GM21526 (cell line): ENCODE data around the gene FITM2.
"Not testable (repeated sequence)": the region's sequence is repeated elsewhere in the genome, so short reads cannot be mapped to it uniquely, and the experiment has no call there.

Experiments
- ATAC-seq: cut with Tn5 transposase; IDR thresholded peaks from one replicate; pipeline ENCODE4 v1.9.1; 2021; ENCODE audit warnings: moderate library complexity; ENCODE audit not compliant: unreplicated experiment, low FRiP score

FITM2 gene, protein sequence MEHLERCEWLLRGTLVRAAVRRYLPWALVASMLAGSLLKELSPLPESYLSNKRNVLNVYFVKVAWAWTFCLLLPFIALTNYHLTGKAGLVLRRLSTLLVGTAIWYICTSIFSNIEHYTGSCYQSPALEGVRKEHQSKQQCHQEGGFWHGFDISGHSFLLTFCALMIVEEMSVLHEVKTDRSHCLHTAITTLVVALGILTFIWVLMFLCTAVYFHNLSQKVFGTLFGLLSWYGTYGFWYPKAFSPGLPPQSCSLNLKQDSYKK

DNA sequence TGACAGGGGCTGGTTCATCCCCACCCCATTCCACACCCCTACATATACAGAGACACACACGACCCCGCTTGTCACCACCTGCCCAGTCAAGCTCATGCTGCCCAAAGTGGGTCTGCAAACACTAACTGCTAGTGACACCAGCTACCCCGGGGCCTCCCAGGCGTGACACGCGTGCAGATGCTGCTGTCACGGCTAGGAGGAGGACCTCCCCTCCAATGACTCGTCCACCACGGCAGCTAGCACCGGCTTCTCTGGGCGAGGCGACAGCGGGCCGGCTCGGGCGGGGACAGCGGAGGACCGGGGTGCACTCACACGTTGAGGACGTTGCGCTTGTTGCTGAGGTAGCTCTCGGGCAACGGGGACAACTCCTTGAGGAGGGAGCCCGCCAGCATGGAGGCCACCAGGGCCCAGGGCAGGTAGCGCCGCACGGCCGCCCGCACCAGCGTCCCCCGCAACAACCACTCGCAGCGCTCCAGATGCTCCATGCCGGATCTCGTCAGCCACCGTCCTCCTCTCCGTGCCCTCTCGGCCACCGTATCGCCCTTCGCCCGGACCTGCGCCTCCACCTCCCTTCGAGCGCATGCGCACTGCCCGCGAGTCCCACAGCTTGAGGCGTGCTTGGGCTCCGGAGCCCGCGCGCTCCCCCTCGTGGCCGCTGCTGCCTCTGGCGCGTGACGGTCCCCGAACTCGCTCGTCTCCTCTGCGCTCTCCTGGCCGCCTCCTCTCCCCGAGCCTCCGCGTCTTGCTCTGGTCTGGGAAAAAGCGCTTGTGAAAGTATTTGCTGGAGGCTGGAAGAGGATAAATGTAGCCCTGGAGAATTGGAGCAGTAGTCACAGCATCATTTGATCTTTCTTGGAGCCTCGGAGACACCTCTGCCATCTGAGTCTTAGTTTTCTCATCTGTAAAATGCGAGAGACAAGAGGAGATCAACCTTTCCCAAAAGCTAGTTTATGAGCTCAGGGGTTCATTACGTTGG, at the start of gene FITM2:
Gene FITM2 (minus strand): TSS at position 539 of the 976 bp plus-strand sequence. CDS start 54 bp downstream, at position 485.
- peak; percentile 75 for ATAC-seq

DNA sequence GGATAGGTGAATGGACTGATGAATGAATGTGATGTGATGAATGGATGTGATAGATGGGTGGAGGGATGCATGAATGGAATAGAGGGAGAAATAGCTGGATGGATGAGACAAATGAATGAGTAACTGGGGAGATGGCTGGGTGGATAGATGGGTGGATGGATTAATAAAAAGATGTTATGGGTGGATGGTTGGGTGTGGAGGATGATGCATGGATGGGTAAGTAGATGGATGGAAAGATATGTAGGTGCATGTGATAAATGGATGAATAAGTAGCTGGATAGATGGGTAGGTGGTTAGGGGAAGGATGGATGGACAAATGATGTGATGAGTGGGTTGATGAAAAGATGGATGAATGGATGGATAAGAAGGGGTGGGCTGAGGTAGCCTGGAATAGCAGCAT, 49.2 kb upstream of the FITM2 start:
- no peak for ATAC-seq

DNA sequence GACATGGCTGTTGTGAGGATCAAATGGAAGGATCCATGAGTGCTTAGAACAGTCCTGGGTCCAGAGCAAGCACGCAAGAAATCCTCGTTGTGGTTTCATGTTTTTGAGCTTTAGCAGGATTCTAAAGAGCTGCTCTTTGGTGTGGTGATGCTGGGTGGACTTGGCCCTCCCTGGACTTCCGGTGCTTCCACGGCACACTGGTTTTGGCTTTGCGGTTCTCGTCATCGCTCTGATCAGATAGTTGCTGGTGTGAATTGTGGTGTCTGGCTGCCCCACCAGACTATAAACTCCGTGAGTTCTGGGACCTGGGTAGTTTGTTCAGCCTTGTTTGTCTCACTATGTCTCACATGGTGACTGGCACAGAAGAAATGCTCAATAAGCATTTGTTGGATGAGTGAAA, 47.8 kb upstream of the FITM2 start:
- no peak for ATAC-seq

DNA sequence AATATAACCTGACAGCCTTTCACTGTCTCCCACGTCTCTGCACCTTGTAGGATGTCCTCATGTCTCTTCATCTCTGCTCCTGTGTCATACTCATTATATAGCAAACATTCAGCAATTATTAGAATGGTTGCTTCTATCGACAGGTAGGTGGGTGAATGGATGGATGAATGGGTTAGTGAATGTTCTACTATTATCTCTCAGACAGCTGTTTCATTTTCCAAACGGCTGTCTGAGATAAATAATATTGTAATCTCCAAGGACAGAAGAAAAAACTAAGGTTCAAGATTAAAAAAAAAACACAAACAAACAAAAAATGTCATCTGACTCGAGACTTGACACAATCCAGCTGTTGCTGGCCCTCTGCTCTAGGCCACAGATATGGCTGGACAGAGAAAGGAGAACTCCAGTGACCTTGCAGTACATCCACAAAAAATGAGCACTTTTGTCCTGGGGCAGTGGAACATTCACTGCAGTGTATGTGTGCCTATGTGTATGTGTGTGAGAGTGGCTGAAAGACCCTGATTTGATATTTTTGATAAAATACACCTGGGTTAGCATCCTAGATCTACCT, 46.6 kb upstream of the FITM2 start:
- ATAC-seq, result no peak

DNA sequence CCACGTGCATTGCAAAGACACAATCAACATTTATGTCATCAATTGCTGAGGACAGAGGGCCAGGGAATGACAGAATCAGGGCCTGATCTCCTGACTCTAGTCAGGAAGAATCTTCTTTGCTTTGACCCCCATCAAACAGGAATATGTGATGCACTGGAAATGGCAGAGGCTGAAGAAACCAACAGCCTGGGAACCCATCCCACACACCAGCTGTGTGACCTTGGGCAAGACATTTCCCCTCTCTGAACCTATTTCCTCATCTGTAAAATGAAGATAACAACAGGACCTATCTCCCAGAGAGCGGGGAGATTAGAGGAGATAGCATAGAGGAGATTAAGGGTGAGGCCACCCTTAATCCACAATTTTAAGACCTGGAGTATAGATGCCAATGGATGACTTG, 46.0 kb upstream of the FITM2 start:
- ATAC-seq, result no peak

DNA sequence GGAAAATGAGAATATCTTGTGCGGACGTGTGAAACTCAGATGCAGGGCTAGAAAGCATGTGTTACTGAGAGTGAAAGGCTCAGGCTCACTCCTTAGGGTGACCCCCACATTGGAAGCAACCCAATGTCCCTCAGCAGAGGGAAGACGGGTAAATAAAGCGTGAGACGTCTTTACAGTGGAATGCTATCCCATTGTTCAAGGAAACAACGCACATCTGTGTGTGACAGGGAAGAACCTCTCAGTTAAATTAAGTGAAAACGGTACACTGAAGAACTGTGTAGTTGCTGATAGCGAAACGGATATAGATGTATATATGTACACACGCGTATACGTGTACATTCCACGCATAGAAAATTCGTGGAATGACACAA, 45.3 kb upstream of the FITM2 start:
- no peak for ATAC-seq

DNA sequence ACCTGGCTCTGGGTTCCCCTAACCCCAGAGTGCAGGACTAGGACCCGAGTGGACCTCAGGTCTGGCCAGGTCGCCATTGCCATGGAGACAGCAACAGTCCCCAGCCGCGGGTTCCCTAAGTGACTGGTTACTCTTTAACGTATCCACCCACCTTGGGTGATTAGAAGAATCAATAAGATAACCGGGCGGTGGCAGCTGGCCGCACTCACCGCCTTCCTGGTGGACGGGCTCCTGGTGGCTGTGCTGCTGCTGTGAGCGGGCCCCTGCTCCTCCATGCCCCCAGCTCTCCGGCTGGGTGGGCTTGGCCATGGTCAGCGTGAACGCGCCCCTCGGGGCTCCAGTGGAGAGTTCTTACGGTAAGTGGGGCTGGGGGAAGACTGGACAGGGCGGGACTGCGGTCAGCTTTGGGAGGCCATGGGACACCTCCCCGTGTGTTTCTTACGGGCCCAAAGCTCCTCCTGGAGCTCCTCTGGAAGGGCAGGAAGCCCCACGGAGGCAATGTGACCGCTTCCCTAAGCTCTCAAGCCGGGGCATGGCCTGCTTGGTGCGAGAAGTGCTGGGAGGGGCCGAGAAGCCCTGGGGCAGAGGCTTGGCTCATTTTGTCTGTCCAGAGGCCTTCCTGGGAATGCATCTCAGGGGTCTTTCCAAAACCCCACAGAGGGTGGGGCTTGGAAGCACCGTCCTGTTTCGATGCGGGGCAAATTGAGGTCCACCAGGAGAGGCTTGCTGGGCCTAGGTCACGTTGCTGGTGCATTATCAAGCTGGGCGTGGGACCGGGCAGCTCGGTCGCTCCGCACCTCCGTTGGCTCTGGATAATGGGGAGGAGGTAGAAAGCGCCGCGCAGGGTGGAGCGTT, 44.7 kb upstream of the FITM2 start, which contains the start of gene HNF4A:
Gene HNF4A (plus strand): TSS at position 202 of the 855 bp plus-strand sequence. CDS start 106 bp downstream, at position 308.
- no peak for ATAC-seq

DNA sequence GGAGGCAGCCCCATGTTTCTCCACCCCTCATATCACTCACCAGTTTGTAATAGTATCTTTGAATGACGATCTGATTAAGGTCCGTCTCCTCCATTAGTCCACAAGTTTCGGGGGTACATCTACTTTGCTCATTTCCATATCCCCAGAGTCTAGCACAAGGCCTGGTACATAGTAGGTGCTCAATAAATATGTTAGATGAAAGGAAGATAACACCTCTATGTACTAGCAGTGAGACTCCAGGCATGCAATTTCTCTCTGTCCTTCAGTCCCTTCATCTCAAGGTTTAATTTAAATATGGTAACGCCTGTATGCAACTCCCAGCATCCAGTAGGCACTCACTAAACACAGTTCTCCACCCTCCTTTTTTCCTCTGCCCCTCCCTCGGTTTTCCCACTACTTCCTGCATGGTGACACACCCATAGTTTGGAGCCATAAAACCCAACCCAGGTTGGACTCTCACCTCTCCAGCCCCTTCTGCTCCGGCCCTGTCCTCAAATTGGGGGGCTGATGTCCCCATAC, 44.0 kb upstream of the FITM2 start:
- ATAC-seq, result no peak

DNA sequence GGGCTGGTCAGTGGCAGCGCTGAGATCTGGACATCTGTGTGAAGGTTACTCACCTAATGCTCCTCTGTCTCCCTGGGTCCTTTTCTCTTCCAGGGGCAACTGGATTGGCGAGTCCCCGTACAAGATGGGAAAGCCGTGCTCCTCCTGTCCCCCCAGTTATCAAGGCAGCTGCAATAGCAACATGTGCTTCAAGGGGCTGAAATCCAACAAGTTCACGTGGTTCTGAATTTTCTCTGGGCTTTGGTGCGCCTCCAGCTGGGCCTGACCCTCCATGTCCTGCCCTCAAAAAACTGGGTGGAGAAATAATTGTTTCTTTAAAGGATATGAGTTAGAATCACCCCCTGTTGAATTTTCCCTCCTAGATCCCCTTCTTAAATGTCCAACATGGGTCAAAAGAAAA, 39.6 kb upstream of the FITM2 start:
- no peak for ATAC-seq

DNA sequence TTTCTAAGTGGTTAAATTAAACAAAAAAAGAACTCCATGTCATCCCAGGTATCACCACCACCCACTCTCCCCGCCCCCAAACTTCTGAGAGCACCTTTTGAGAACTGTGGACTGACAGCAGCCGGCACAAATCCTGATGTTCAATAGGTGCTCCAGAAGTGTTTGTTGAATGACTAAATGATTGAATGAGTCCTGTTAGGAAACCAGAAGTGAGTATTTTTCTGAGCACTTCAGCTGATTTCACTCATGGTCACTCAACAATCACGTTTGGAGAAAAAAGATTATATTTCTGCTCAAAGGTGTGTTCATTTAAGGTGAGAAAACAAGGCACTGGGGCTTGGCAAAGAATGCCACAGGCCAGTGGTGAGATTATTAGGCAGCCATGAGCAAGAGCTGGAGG, 38.3 kb upstream of the FITM2 start:
- ATAC-seq, result no peak

DNA sequence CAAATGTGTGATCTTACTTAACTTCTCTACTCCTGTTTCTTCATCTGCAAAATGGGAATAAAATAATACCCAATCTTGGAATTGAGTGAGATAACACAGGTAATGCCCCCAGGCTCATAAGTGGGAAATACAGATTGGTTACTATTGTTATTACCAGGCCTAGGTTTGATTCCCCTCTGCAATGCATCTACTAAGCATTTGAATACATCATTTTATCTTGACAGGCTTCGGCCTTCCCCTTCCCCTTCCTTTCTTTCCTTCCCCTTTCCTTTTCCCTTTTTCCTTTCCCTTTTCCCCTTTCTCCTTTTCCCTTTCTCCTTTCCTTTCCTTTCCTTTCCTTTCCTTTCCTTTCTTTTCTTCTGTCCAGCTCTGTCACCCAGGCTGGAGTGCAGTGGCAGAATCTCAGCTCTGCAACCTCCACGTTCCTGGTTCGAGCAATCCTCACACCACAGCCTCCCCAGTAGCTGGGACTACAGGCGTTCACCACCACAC, 37.2 kb upstream of the FITM2 start:
- no peak for ATAC-seq

DNA sequence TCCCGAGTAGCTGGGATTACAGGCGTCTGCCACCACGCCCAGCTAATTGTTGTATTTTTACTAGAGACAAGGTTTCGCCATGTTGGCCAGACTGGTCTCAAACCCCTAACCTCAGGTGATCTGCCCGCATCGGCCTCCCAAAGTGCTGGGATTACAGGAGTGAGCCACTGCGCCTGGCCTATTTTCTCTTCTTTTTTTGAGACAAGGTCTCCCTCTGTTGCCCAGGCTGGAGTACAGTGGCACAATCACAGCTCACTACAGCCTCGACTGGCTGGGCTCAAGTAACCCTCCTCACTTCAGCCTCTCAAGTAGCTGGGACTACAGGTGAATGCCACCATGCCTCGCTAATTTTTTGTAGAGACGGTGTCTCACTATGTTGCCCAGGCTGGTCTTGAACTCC, 34.9 kb upstream of the FITM2 start:
- not testable (repeated sequence) for ATAC-seq

DNA sequence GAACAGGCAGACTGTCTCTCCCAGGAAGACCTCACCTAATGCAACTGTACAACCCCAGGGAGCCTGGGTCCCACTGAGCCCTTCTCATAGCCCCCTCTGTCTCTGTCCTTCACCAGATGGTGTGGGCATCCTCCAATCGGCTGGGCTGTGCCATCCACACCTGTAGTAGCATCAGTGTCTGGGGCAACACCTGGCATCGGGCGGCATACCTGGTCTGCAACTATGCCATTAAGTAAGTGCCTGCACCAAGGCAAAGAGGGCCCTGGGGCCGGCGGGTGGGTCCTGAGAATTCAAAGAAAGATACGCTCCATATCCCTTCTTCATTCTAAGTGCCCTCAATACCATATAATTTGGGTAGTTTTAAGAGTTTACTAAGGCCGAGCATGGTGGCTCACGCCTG, 34.1 kb upstream of the FITM2 start:
- no peak for ATAC-seq

DNA sequence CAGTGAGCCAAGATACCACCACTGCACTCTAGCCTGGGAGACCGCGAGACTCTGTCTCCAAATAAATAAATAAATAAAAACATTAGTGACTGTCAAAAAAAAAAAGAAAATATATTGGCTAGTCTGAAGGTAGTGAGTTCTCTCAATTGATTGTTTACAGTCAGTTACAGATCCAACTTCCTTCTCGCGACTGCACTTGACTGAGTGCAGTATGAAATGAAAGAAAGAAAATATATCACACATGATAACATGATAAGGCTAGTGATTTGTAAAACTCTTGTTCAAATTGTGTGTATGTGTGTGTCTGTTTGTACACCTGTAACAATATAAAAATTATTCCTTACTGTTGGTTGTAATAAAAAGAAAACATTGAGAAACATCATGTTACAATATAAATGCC, 33.7 kb upstream of the FITM2 start:
- no peak for ATAC-seq

DNA sequence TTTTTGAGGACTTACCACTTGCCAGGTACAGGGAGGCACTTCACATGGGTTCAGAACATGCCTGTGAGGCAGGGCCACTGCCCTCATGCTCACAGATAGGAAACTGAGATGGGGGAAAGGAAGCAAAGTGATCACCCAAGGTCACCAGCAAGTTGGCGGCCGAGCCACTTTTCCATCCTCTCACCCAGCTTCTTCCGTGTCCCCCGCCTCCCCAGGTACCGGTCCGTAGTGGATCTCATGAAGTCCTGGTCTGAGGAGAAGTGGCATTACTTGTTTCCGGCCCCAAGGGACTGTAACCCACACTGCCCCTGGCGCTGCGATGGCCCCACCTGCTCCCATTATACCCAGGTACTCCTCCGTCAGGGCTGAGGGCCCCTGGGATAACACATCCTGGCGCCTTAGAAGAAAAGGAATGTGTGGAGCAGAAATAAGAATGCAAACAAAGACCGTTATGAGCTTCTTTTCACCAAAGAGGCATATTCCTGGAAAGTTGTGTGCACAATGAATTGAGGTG, 32.2 kb upstream of the FITM2 start:
- no peak for ATAC-seq

DNA sequence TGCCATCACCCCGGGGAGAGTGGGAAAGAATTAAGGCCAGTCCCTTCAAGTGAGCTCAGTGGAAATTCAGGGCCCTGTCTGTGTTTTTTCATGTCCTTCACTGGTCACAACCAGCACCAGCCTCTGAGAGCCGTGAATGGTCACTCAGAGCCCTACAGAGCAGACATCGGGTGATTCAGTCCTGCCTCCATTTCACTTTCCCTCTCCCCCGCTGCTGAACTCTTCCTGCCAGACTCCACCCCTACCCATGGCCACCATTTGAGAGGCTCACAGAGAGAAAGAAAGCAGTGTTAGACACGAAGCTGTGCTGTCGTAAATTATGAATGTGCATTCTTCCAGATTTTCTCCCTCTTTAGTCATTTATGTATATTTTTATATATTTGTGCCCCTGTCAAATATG, 31.2 kb upstream of the FITM2 start:
- ATAC-seq, result no peak

DNA sequence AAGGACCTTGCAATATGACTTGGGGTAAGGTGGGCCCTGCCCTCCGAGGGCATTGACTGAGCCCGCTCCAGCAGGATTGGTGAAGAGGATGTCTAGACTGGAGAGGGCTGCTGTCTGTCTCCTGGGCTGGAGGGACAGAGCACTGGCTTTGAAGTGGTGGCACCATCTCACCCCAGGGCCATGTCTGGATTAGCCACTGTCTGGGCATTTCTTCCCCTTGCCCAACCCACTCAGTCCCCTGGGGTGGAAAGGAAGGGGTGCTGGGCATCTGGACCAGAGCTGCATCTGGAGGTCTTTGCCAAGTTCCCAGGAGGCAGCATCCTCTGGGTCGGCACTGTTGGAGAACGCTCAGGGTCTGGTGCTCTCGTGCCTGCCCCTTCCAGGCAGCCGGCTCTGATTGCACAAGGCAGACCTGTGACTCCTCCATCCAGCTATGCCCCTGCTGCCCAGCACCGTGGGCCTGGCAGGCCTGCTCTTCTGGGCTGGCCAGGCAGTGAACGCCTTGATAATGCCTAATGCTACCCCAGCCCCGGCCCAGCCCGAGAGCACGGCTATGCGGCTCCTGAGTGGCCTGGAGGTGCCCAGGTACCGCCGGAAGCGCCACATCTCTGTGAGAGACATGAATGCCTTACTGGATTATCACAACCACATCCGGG, 25.9 kb upstream of the FITM2 start, which contains the start of gene R3HDML:
Gene R3HDML (plus strand): TSS at position 319 of the 656 bp plus-strand sequence. CDS start 115 bp downstream, at position 434.
- ATAC-seq, result no peak

DNA sequence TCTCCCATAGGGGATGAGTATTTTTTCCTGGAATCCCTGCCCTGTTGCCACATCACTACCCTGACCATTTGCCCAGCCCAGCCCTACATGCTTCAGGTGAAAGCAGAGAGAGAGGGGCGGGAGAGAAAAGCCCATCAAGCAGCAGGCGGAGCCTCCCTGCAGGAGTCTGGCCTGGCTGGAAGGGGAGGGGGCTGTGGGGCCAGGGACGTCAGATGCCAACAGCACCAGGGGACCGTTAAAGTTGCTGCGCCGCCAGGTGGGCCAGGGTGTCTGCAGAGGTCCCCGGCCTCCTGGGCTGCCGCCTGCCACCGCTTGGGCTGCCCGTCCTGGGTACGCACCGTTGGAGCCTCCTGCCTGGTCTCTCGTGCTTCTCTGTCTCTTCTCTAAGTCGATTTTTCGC, 25.1 kb upstream of the FITM2 start:
- ATAC-seq, result no peak

DNA sequence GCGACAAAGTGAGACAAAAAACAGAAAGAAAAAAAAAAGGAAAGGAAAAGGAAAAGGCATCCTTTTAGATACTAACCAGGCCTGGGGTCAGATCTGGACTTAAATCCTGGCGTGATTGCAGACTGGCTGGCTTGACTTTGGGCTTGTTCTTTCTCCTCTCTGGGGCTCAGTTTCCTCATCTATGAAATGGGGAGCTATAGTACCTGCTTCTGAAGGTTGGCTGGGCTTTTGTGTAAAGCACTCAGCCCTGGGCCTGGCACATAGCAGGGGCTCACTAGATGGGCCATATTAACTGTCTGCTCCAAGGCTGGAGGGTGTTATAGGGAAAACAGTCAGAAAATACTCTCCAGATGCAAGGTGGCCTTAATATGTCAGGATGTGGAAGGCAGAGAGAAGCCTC, 24.7 kb upstream of the FITM2 start:
- ATAC-seq, result no peak
